GM19025 (cell line): Measurements from ENCODE around the gene OTUB2.

Experiments used
- ATAC-seq: cut with Tn5 transposase; IDR thresholded peaks from one replicate; pipeline ENCODE4 v1.9.1; 2021; ENCODE audit warnings: mild to moderate bottlenecking, low read depth, moderate library complexity; ENCODE audit not compliant: unreplicated experiment

Gene OTUB2

GRCh38 chr14:94020267-94020666 is 5.9 kb upstream of the OTUB2 start:
- no peak for ATAC-seq

- no peak for ATAC-seq
Measured at GRCh38 chr14:94021001-94021400, 5.1 kb upstream of the OTUB2 start.

DNA sequence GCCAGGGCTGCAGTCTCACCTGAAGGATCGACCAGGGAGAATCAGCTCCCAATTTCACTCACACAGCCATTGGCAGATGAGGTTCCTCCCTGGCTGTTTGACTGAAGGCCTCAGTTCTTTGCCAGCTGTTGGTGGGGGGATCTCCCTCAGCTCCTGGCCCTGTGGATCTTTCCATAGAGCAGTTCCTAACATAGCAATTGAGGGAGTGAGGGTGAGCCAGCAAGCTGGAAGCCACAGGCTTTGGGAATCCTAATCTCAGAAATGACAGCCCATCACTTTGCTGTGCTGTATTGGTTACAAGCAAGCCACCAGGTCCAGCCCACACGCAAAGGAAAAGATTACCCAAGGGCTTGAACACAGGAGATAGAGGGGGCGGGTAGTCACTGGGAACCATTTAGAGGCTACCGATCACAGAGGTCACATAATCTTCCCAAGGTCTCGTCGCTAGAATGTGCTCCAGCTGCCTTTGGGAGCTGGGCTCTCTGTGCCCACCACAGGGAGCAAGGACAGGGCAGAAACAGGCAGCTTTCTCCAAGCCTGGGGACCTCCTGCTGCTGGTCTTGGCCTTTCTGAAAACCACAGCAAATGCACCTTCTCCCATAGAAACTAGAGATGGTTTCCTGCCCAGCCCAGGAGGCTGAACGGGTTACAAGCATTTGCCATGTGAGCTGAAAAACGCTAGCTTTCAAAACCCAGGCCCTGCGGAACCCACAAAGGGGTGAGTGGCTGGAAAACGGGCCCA is 4.6 kb upstream of the OTUB2 start:
- no peak for ATAC-seq

DNA sequence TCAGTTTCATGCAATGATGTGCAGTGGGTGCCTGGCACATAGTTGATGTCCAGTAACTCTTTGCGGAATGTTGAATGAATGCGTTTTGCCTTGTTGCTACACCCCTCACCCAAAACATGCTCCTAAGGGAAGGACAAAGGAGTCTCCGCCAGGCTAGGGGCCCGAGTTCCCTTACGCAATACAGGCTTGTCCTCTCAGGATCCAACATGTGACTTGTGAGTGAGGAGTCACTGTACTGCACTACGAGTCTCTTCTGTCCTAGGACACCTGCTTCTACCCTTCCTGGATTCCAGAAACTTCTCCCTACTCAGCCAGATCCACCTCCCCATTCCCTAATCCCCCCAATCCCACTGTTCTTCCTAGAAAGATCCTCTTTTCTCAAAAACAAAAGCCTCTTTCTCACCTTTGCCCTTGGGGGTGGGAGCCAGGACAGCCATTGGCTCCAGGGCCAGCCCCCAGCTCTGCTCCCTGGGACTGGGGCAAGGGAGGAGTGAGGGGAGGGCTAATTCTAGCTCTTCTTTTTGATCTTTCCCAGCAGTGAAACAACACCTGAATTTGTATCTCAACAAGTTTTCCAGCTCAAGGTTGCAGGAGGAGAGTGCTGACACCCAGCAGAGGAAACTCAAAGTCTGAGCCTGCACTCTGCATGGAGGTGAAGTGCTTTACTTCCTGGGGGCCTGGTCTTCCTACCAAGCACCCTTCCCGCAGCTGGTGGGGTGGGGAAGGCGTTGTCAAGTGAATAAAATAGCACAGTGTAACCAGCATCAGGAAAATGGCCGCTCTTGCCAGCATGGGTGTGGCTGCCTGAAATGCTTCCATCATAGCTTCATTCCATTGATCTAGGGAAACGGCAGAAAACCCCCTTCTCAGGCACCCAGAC is 3.4 kb upstream of the OTUB2 start:
- ATAC-seq = no peak

- no peak for ATAC-seq
Measured at GRCh38 chr14:94024549-94024948, 1.6 kb upstream of the OTUB2 start.

DNA sequence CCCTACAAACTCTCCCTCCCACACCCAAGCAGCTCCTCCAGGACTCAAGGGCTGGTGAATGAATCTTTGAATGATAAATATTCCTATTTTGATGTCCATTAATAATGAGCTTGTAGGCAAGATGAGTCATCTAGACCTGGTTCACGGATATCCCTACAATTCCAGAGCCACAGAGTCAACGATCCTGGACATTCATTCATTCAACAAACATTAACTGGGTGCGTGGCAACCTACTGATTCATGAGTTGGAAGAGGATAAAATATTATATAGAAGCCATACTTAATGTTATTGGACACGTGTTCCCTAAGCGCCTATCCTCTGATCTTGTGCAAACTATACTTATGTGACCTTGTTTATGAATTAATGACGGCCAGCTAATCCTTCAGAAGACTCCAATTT is 420 bp upstream of the OTUB2 start:
- no peak for ATAC-seq

GRCh38 chr14:94026889-94027469 is 839 bp downstream of the OTUB2 start:
- ATAC-seq = no peak

DNA sequence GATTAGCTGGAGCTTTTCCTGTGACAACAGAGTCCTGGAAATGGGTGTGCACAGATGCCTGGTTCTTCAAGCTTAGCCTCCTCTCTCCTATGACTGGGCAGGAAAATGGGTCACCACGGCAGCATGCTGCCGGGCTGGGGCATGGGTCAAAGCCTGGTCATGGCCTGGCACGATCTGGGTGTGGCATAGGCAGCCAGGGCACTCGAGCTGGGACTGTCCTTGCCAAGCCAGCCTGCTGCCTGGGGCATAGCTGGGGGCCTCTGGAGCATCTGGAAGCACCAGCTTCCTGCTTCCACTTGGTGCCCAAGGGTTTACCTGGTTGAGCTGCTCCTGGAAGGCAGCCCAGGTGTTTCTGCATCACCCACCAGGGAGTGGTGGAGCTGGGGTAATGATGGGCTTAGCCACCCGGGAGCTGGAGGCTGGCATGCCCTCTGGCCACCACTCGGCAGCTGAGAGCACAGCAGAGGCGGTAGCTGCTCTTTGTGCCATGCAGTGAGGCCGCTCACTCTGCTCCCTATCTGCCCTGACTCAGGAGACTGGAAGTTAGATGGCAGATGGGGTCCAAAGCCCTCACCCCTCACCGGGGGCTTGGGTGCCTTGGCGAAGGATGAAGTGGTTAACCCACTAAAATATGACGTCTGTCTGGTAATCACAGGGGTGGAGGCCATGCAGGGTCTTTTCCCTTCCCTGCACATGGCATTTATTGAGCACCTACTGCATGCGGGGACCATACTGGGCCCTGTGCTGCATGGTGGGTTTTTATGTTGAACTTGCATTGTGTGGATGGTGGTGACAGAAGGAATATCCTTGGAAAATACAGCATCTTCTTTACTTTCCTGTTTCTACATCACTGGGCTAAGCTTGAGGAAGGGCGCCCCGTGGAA is 1.7 kb downstream of the OTUB2 start:
- ATAC-seq = no peak

DNA sequence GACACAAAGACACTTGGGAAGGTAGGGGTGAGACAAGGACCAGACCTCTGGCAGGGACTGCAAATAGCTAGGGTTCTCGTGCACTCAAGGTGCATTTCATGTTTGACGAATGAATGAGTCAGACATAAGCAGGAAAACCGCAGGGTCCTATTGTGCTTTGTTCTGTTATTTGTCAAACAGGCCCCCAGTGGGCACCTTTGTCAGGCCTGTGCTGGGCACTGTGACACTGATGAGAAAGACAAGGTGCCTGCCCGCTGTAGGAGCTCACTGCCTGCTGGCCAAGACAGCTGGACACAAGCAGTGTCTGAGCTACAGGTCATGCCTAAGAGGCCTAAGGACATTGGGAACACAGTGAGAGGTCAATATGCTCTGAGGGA is 2.3 kb downstream of the OTUB2 start:
- no peak for ATAC-seq

- ATAC-seq = no peak
Measured at GRCh38 chr14:94029265-94029664, 3.1 kb downstream of the OTUB2 start.

GRCh38 chr14:94029671-94030203 is 3.6 kb downstream of the OTUB2 start:
- no peak for ATAC-seq

DNA sequence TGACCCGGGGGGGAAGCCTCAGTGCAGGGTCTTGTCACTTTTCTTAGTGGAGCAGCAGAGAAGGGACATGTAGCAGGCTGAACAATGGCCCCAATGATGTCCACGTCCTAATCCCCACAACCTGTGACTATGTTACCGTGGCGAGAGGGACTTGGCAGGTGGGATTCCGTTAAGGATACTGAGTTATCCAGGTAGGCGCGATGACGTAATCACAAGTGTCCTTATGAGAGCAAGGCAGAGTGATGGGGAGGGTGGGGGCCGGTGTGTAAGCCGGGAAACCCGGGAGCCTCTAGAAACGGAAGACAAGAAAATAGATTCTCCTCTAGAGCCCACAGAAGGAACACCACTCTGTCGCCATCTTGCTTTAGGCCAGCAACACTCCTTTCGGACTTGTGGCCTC is 4.4 kb downstream of the OTUB2 start:
- no peak for ATAC-seq

GRCh38 chr14:94031161-94031882 is 5.2 kb downstream of the OTUB2 start:
- no peak for ATAC-seq

- ATAC-seq = no peak
Measured at GRCh38 chr14:94031883-94032279, 5.7 kb downstream of the OTUB2 start.

GRCh38 chr14:94034886-94035285 is 8.7 kb downstream of the OTUB2 start:
- ATAC-seq = no peak

- ATAC-seq = peak; percentile 80
Measured at GRCh38 chr14:94036313-94037167, 10.4 kb downstream of the OTUB2 start.

DNA sequence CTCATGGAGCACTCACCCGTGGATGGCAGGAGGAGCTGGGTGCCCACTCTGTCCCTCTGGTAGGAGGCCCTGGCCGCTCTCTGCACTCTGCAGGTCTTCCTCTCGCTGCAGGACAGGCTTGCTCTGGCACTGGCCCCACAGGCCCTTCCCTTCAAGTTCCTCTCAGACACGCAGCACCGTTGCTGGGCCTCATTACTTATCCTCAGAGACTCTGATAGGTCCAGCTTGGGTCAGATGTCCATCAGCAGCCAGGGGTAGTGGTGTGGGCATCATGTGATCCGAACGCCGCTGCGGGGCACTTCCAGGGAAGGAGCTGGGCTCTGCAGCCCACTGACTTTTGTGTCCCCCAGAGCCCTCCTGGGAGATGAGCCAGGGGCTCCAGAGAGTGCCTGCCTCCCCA is 11.8 kb downstream of the OTUB2 start:
- ATAC-seq = no peak

DNA sequence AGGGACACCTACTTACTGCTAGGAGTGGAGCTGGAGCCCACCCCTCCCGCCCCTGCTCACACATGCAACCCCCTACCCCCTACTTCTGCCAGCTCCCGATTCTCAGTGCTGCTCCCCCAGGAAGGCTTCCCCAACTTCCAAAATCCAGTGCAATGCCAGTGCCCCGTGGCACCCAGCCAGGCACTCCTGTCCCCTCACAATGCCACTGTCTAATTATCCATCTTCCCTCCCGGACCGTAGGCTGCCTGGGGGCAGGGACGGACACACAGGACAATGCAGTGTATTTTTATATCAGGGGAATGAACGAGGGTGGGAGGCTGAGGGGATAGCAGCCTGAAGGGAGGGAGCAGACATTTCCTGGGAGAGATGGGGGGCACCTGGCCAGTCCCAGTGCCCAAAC is 12.4 kb downstream of the OTUB2 start:
- ATAC-seq = no peak
